ENCODE data around the gene DNAAF8.

DNAAF8 gene

DNA sequence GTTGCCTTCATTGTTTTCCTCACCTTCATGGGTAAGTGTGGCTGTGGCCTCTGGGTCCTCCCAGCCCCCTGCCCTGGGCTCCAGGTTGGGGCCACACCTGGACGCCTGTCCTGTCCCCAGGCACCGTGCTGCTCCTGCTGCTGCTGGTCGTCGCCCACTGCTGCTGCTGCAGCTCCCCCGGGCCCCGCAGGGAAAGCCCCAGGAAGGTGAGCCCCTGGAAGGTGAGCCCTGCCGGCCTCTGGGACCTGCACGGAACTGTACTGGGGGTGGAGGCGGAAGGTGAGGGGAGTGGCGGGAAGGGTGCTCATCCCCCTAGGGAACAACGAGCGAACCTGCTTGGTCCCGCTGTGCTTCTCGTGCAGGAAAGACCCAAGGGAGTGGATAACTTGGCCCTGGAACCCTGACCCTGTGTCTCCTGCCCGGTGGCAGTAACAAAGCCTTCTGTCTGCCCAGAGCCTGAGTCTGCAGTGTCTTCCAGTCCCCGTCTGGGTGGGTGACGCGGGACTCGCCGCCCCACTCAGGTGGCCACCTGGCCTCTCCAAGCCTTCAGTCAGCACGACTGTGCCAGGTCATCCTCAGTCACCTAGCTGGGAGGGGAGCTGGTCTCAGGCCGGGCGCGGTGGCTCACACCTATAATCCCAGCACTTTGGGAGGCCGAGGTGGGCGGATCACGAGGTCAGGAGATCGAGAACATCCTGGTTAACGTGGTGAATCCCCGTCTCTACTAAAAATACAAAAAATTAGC, 61.7 kb downstream of the DNAAF8 start:
- TF ChIP-seq GATA1 (IDR thresholded peaks at IDR 0.05; ENCODE audit: low read depth, low read length) (no peak), POLR2A (IDR thresholded peaks at IDR 0.05; ENCODE audit: low read length) (no peak)
- no peak for DNase-seq

DNA sequence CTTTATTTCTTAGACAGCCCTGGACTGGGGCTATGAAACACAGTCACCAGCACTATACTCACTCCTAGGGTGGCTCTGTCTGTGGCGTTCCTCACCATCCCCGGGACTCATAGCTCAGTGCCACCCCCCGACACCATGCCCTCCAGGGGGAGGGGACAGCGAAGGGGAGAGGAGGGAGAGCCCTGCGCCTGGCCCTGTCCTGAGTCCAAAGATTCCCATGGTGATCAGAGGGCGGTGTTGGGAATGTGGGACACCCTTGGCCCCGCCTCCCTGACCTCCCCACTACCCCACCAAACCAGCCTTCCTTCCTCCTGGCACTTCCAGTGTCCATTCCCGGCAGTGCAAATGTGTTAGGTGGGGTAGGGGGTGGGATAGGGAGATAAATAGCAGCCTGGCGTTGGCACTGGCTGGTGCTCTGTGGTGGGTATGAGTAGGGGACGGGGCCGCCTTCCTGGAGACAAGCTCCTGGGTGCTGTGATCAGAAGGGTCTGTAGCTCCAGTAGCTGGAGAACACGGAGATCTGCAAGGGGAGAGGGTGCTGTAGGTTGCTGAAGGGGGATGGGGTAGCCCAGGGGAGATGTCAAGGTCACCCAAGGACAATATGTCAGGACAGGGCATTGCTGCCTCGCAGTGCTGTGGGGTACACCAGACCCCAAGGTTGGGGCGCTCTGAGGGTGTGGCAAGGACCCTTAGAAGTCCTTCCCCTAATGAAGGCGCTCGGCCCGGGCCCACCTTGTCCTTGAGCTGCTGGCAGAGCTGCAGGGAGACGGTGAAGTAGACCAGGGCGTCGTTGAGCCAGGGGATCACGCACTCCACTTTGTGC, 62.9 kb downstream of the DNAAF8 start:
- DNase-seq: no peak
- TF ChIP-seq POLR2A (IDR thresholded peaks at IDR 0.05; ENCODE audit: low read length): no peak
- no peak for TF ChIP-seq GATA1 (IDR thresholded peaks at IDR 0.05; ENCODE audit: low read depth, low read length)

DNA sequence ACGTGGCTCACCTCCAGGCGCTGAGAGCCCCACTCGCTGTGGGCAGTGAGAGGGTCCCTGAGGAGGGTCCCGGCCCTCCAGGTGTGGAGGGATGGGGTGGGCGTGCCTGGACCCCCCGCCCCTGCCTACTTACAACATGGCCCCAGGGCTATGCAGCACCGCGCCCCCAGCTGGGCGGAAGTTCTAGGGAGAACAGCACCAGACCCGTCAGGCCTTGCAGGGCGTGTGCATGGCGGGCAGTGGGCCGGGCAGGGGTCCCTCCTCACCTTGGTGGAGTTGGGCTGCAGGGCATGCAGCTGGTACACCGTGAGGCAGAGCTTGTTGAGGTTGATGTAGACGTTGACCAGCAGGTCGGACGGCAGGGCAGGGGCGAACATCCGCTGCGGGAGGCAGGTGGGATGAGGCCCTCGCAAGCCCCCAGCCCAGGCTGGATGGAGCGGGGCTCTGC, 63.5 kb downstream of the DNAAF8 start:
- DNase-seq: no peak
- TF ChIP-seq GATA1 (IDR thresholded peaks at IDR 0.05; ENCODE audit: low read depth, low read length): no peak
- TF ChIP-seq POLR2A (IDR thresholded peaks at IDR 0.05; ENCODE audit: low read length): no peak

DNA sequence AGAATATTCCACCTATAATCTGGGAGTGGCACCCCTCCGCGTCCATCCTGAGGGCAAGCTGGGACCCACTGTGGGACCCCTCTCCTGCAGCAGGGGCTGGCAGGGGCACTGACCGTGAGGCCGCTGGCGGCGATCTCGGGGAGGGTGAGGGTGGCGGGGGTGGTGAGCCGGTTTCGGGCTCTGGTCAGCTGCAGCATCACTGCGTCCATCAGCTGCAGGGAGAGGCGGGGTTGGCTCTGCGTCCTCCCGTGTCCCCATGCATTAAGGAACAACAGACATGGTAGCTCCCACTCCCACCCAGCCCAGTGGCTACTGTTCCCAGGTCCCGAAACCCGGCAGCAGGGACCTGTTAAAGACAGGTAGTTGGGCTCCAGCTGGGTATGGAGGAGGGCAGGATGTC, 64.1 kb downstream of the DNAAF8 start:
- DNase-seq: no peak
- no peak for TF ChIP-seq POLR2A (IDR thresholded peaks at IDR 0.05; ENCODE audit: low read length)
- no peak for TF ChIP-seq GATA1 (IDR thresholded peaks at IDR 0.05; ENCODE audit: low read depth, low read length)
